Tibial nerve (tissue), 4 donors: ENCODE measurements around the gene PXDN. TPM values are rescaled to one million over a fixed set of nuclear protein-coding genes. Genes with fewer than 3 reads are reported as not detected.
"Not testable (repeated sequence)": the region's sequence is repeated elsewhere in the genome, so short reads cannot be mapped to it uniquely, and the experiment has no call there.

Experiments
- DNase-seq, 2 donors: peaks; one replicate each; pipeline ENCODE4 v3.0.0-alpha.2; 2019; ENCODE audit warnings: low spot score in 2 of 2
- H3K27ac ChIP-seq, 4 donors: fragments of 200-600 bp; sonication (generic) in 3 of 4; one replicate each; pipeline ENCODE4 v1.5.1; 2017 to 2019; ENCODE audit warnings: mild to moderate bottlenecking in 1 of 4
- H3K27me3 ChIP-seq, 2 donors: fragments of 200-600 bp; sonication (generic) in 1 of 2; one replicate each; pipeline versions ENCODE4 v1.5.1 to v1.6.0; 2017 to 2019
- H3K36me3 ChIP-seq, 3 donors: fragments of 200-600 bp; sonication (generic); one replicate each; pipeline ENCODE4 v1.5.1; 2018 to 2019
- H3K4me1 ChIP-seq, 4 donors: fragments of 200-600 bp; sonication (generic) in 3 of 4; one replicate each; pipeline ENCODE4 v1.5.1; 2017 to 2019
- H3K4me3 ChIP-seq, 4 donors: fragments of 200-600 bp; sonication (generic) in 3 of 4; one replicate each; pipeline ENCODE4 v1.5.1; 2017 to 2019; ENCODE audit warnings: mild to moderate bottlenecking in 1 of 4, moderate library complexity in 1 of 4
- H3K9me3 ChIP-seq, 4 donors: fragments of 200-600 bp; sonication (generic) in 3 of 4; one replicate each; pipeline ENCODE4 v1.5.1; 2017 to 2019
- EP300 ChIP-seq, 2 donors: sonication (generic); formaldehyde crosslinking; IDR thresholded peaks; one replicate each; pipeline ENCODE4 v1.6.1; 2017; ENCODE audit warnings: antibody characterized with exemption in 2 of 2, mild to moderate bottlenecking in 1 of 2
- POLR2A ChIP-seq, 2 donors: fragments of 450-650 bp; IDR thresholded peaks; one replicate each; pipeline ENCODE4 v1.6.1; 2017; ENCODE audit warnings: antibody characterized with exemption in 2 of 2, mild to moderate bottlenecking in 2 of 2, moderate library complexity in 2 of 2
- WGBS, 2 donors: methylation state at CpG; one replicate each; pipeline ENCODE4 v1.1.5; 2018; 5-methylcytosine and 5-hydroxymethylcytosine counted together
- total RNA-seq, 4 donors: library from RNA; depleted of rRNA; stranded (reverse); fragments of >200 nt; gene quantifications; one replicate each; pipeline ENCODE4 v1.1.0, GENCODE V29; 2016
- TF ChIP-seq, protein P1 (sequence below), 5 experiments: fragments of 200-600 bp in 3 of 5; fragments of 450-650 bp in 2 of 5; sonication (generic) in 3 of 5; IDR thresholded peaks; one replicate each; pipeline ENCODE4 v1.5.1; 2016 to 2019; ENCODE audit warnings: antibody characterized with exemption in 5 of 5, mild to moderate bottlenecking in 3 of 5, moderate library complexity in 2 of 5

The PXDN gene
- total RNA-seq, 4 donors from 2014 or later: 40.4 to 72.6 (median 52.4) TPM

DNA sequence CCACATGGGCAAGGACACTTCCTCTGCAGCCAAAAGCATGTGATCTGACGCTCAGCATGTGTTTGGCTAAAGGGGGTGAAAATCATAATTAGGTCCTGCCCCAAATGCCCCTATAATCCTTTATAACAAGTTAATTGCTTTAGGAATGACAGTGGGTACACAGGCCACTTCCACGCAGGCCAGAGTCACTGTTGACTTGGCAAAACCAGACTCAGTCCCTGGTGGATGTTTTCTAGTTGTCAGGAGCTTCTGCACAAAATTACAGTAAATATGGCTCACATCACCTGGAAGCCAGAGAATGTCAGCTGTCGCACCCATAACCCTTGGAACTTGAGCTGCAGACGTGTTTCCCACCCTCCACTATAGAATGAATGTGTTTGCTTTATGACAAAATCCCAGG, 13.3 kb upstream of the PXDN start:
- H3K27me3 ChIP-seq: peaks cover 0 to 6% of the 10 kb centered on the region in 2 donors
- H3K4me1 ChIP-seq: no peaks in the 10 kb centered on the region
- WGBS, 2 donors: 92 to 93% methylated on average over 4 of the region's 4 CpGs
- TF ChIP-seq POLR2A (IDR thresholded peaks at IDR 0.05) (no peak), EP300 (IDR thresholded peaks at IDR 0.05) (no peak)
- TF ChIP-seq, protein P1, sequence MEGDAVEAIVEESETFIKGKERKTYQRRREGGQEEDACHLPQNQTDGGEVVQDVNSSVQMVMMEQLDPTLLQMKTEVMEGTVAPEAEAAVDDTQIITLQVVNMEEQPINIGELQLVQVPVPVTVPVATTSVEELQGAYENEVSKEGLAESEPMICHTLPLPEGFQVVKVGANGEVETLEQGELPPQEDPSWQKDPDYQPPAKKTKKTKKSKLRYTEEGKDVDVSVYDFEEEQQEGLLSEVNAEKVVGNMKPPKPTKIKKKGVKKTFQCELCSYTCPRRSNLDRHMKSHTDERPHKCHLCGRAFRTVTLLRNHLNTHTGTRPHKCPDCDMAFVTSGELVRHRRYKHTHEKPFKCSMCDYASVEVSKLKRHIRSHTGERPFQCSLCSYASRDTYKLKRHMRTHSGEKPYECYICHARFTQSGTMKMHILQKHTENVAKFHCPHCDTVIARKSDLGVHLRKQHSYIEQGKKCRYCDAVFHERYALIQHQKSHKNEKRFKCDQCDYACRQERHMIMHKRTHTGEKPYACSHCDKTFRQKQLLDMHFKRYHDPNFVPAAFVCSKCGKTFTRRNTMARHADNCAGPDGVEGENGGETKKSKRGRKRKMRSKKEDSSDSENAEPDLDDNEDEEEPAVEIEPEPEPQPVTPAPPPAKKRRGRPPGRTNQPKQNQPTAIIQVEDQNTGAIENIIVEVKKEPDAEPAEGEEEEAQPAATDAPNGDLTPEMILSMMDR (IDR thresholded peaks at IDR 0.05): no peak
- DNase-seq: no peak
- no peak overlapping the region for H3K27ac ChIP-seq
- H3K4me3 ChIP-seq: no peak overlapping the region
- H3K36me3 ChIP-seq: no peaks in the 10 kb centered on the region
- H3K9me3 ChIP-seq: peaks cover 0 to 8% (median 0%) of the 10 kb centered on the region in 4 donors

- H3K9me3 ChIP-seq, DNase-seq, H3K4me1 ChIP-seq, H3K27ac ChIP-seq, H3K27me3 ChIP-seq, H3K36me3 ChIP-seq, H3K4me3 ChIP-seq: not testable (repeated sequence)
- WGBS, 2 donors: 92 to 94% methylated on average over 12 of the region's 12 CpGs
Observed at GRCh38 chr2:1757146-1757545, 12.8 kb upstream of the PXDN start.

DNA sequence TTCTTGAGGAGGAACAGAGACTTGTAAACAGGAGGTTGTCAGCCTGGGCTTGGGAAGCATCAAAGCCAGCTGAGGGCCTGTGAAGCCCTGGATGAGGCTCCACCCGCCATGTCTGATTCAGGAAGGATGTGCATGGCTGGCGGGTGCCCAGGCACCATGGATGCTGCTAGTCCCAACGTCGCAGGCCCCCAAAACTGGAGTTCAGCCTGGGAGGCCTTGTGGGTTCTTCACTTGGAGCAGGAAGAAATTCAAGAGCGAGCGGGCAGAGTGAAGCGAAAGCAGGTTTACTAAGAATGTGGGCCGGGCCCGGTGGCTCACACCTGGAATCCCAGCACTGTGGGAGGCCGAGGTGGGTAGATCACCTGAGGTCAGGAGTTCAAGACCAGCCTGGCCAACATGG, 12.1 kb upstream of the PXDN start:
- TF ChIP-seq, protein P1 (IDR thresholded peaks at IDR 0.05): no peak
- TF ChIP-seq POLR2A (IDR thresholded peaks at IDR 0.05) (no peak), EP300 (IDR thresholded peaks at IDR 0.05) (no peak)
- H3K27ac ChIP-seq: no peak overlapping the region
- H3K4me1 ChIP-seq: no peaks in the 10 kb centered on the region
- H3K4me3 ChIP-seq: no peak overlapping the region
- peaks cover 0 to 8% (median 0%) of the 10 kb centered on the region in 4 donors for H3K9me3 ChIP-seq
- DNase-seq: no peak
- H3K36me3 ChIP-seq: no peaks in the 10 kb centered on the region
- WGBS, 2 donors: 97 to 98% methylated on average over 10 of the region's 10 CpGs
- peaks cover 0 to 6% of the 10 kb centered on the region in 2 donors for H3K27me3 ChIP-seq

DNA sequence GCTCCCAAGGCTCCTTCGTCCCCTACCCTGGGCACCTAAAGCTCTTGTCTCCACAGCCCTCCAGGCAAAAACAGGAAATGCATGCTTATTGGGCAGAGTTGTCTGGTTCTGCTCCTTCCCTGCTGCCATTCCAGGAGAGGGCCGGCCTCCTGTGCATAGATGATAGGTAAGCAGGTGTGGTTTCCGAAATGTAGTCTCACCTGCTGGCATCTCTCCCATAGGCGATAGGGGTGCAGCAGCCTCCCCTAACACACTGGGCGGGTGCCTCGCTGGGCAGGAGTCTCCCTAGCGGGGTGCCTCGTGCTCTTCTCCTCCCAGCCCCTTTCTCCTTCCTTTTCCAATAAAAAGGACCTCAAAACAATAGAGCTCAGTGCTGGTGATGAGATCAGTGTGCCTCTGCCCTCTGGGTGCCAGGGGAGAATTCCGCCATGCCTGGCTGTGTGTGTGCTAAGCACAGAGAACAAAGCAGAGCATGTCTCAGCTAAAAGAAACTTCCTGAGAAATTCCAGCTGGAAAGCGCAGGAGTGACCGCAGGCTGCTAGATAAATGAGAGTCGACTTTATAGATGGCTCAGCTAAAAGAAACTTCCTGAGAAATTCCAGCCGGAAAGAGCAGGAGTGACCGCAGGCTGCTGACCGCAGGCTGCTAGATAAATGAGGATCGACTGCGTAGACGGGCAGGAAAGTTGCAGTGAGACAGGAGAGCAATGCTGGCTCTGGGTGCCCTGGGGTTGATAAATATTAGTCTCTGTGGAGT, 11.3 kb upstream of the PXDN start:
- no peak overlapping the region for H3K27ac ChIP-seq
- H3K4me3 ChIP-seq: no peak overlapping the region
- H3K9me3 ChIP-seq: peaks cover 0 to 8% (median 0%) of the 10 kb centered on the region in 4 donors
- H3K4me1 ChIP-seq: no peaks in the 10 kb centered on the region
- no peaks in the 10 kb centered on the region for H3K36me3 ChIP-seq
- H3K27me3 ChIP-seq: peaks cover 0 to 6% of the 10 kb centered on the region in 2 donors
- WGBS, 2 donors: 67 to 70% methylated on average over 18 of the region's 18 CpGs
- TF ChIP-seq POLR2A (IDR thresholded peaks at IDR 0.05) (no peak), EP300 (IDR thresholded peaks at IDR 0.05) (no peak)
- TF ChIP-seq, protein P1 (IDR thresholded peaks at IDR 0.05): no peak
- DNase-seq: no peak

DNA sequence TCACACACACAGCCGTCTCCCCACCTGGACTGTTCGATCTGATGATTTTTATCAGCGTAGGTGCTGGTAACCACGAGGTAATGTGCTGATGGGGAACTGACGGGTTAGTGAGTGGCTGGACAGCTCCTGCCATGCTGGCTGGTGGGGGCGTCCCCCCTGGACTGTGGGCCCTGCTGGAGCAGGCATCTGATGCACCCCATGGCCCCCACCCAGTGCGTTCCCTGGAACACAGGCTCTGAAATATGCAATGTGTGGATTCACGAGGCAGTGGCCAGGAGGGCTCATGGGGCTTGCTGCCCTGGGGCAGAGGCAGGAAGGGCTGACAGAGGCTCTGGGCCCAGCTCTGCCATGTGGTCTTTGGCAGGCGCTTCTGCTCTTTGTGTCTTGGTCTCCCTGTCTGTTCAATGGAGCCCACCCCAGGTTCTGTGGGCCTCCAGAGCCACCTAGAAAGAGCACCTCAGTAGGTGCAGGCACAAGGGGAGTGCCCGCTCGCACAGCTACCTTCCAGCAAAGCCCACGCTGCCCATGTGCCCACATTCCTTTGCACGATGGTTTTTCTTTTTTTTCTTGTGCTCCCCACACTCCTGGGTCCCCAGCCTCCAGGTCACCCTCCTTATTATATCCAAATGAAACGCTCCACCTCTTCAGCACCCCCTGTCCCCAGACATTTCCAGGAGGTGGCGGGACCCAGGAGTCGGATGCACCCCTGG, 10.3 kb upstream of the PXDN start:
- H3K36me3 ChIP-seq: no peaks in the 10 kb centered on the region
- no peak overlapping the region for H3K27ac ChIP-seq
- DNase-seq: no peak
- H3K9me3 ChIP-seq: peaks cover 0 to 8% (median 0%) of the 10 kb centered on the region in 4 donors
- H3K27me3 ChIP-seq: peaks cover 0 to 6% of the 10 kb centered on the region in 2 donors
- TF ChIP-seq, protein P1 (IDR thresholded peaks at IDR 0.05): no peak
- TF ChIP-seq POLR2A (IDR thresholded peaks at IDR 0.05): no peak
- no peak for TF ChIP-seq EP300 (IDR thresholded peaks at IDR 0.05)
- WGBS, 2 donors: 94 to 97% methylated on average over 13 to 15 of the region's 16 CpGs
- H3K4me1 ChIP-seq: no peaks in the 10 kb centered on the region
- no peak overlapping the region for H3K4me3 ChIP-seq
